NB4 (cell line): Measurements from ENCODE around the gene RADIL.

ENCODE experiments used
- MYC ChIP-seq: IDR thresholded peaks from 2 replicates; pipeline ENCODE4 v1.6.1; 2011; ENCODE audit warnings: low read depth, low read length
- POLR2A ChIP-seq: IDR thresholded peaks from 2 replicates; pipeline ENCODE4 v1.6.1; 2011; ENCODE audit warnings: mild to moderate bottlenecking; ENCODE audit not compliant: insufficient read length; ENCODE audit errors: extremely low read depth
- TF ChIP-seq, protein P1 (sequence below): IDR thresholded peaks from one replicate; pipeline ENCODE4 v1.5.1; 2012; ENCODE audit warnings: low read depth, low read length
- TF ChIP-seq, protein P2 (sequence below): IDR thresholded peaks from 2 replicates; pipeline ENCODE4 v1.6.1; 2011; ENCODE audit warnings: low read depth, low read length

DNA sequence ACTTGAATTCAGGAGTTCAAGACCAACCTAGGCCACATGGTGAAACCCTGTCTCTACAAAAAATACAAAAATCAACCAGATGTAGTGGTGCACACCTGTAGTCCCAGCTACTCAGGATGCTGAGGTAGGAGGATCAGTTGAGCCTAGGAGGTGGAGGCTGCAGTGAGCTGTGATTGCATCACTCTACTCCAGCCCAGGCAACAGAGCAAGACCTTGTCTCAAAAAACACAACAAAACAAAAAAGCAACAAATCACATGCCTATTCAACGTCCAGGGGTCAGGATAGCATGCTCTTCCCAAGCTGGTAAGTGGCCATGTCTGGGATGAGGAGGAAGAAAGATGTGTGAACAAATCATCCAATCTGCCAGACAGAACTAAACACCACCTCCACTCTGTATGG, 6.2 kb upstream of the RADIL start:
- TF ChIP-seq POLR2A (no peak), MYC (no peak)
- TF ChIP-seq, protein P1, sequence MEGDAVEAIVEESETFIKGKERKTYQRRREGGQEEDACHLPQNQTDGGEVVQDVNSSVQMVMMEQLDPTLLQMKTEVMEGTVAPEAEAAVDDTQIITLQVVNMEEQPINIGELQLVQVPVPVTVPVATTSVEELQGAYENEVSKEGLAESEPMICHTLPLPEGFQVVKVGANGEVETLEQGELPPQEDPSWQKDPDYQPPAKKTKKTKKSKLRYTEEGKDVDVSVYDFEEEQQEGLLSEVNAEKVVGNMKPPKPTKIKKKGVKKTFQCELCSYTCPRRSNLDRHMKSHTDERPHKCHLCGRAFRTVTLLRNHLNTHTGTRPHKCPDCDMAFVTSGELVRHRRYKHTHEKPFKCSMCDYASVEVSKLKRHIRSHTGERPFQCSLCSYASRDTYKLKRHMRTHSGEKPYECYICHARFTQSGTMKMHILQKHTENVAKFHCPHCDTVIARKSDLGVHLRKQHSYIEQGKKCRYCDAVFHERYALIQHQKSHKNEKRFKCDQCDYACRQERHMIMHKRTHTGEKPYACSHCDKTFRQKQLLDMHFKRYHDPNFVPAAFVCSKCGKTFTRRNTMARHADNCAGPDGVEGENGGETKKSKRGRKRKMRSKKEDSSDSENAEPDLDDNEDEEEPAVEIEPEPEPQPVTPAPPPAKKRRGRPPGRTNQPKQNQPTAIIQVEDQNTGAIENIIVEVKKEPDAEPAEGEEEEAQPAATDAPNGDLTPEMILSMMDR = no peak
- TF ChIP-seq, protein P2, sequence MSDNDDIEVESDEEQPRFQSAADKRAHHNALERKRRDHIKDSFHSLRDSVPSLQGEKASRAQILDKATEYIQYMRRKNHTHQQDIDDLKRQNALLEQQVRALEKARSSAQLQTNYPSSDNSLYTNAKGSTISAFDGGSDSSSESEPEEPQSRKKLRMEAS = no peak
